GM23248 (cell line): Measurements from ENCODE around the gene ZMYM3. TPM values are rescaled to one million over a fixed set of nuclear protein-coding genes. Genes with fewer than 3 reads are reported as not detected.
"Not testable (repeated sequence)": the region's sequence is repeated elsewhere in the genome, so short reads cannot be mapped to it uniquely, and the experiment has no call there.

Source experiments
- DNase-seq: peaks from one replicate; pipeline ENCODE4 v3.0.0-alpha.2; 2015
- H2AFZ ChIP-seq: fragments of 200-600 bp; sonication (generic); 2 replicates; pipeline ENCODE4 v1.6.1; 2016; ENCODE audit warnings: antibody characterized with exemption
- H3F3A ChIP-seq: fragments of 200-600 bp; sonication (generic); 2 replicates; pipeline ENCODE4 v1.6.1; 2016; ENCODE audit warnings: mild to moderate bottlenecking, antibody characterized with exemption, mixed run types; ENCODE audit not compliant: insufficient read depth
- H3K27ac ChIP-seq: fragments of 200-600 bp; sonication (generic); 2 replicates; pipeline ENCODE4 v1.5.1; 2016; ENCODE audit warnings: mild to moderate bottlenecking
- H3K27me3 ChIP-seq: fragments of 200-600 bp; sonication (generic); replicated peaks from 2 replicates; pipeline ENCODE4 v1.6.1; 2016; ENCODE audit warnings: mild to moderate bottlenecking; ENCODE audit not compliant: insufficient read depth
- H3K36me3 ChIP-seq: fragments of 200-600 bp; sonication (generic); 2 replicates; pipeline ENCODE4 v1.6.1; 2016; ENCODE audit warnings: low read depth, mild to moderate bottlenecking
- H3K4me1 ChIP-seq: fragments of 200-600 bp; sonication (generic); 2 replicates; pipeline ENCODE4 v1.6.1; 2016; ENCODE audit warnings: mild to moderate bottlenecking; ENCODE audit not compliant: insufficient read depth
- H3K4me2 ChIP-seq: fragments of 200-600 bp; sonication (generic); one replicate; pipeline ENCODE4 v1.6.1; 2016; ENCODE audit warnings: mild to moderate bottlenecking; ENCODE audit not compliant: unreplicated experiment
- H3K4me3 ChIP-seq: fragments of 200-600 bp; sonication (generic); 2 replicates; pipeline ENCODE4 v1.5.1; 2016; ENCODE audit warnings: mild to moderate bottlenecking
- H3K79me2 ChIP-seq: fragments of 200-600 bp; sonication (generic); 2 replicates; pipeline ENCODE4 v1.6.1; 2016; ENCODE audit warnings: mild to moderate bottlenecking; ENCODE audit not compliant: insufficient read depth
- H3K9ac ChIP-seq: fragments of 200-600 bp; sonication (generic); 2 replicates; pipeline ENCODE4 v1.6.1; 2016; ENCODE audit warnings: mild to moderate bottlenecking
- H3K9me2 ChIP-seq: fragments of 200-600 bp; sonication (generic); 2 replicates; pipeline ENCODE4 v1.6.1; 2016; ENCODE audit warnings: mixed run types, mild to moderate bottlenecking, moderate library complexity; ENCODE audit not compliant: insufficient read depth
- H3K9me3 ChIP-seq: fragments of 200-600 bp; sonication (generic); one replicate; pipeline ENCODE4 v1.6.1; 2017; ENCODE audit warnings: low read depth
- H4K20me1 ChIP-seq: fragments of 200-600 bp; sonication (generic); 2 replicates; pipeline ENCODE4 v1.6.0; 2016; ENCODE audit not compliant: insufficient read depth
- EZH2 ChIP-seq: fragments of 200-600 bp; sonication (generic); IDR thresholded peaks from 2 replicates; pipeline ENCODE4 v1.6.1; 2018; ENCODE audit warnings: antibody characterized with exemption, mild to moderate bottlenecking; ENCODE audit not compliant: insufficient read depth, poor library complexity, severe bottlenecking
- EZH2phosphoT487 ChIP-seq: fragments of 200-600 bp; sonication (generic); IDR thresholded peaks from 2 replicates; pipeline ENCODE4 v1.6.1; 2018; ENCODE audit warnings: antibody characterized with exemption, moderate library complexity, mild to moderate bottlenecking, low read depth; ENCODE audit not compliant: insufficient read depth
- WGBS, 2 experiments: methylation state at CpG; one replicate each; pipeline ENCODE4 v1.1.6; 2015 to 2017; ENCODE audit warnings: low lambda C conversion rate in 2 of 2, low coverage in 1 of 2; ENCODE audit errors: missing lambda C conversion rate in 2 of 2; 5-methylcytosine and 5-hydroxymethylcytosine counted together
- in situ Hi-C: fragments of 300-500 bp; cut with MboI; formaldehyde crosslinking; loops from 2 replicates; pipeline ENCODE4 v1.15.0; 2020
- polyA plus RNA-seq: library from polyadenylated mRNA; unstranded; fragments of >200 nt; fragmentation: Nextera tagmentation; extraction: Ambion mirVana; gene quantifications from 2 replicates; pipeline ENCODE4 v1.2.1, GENCODE V29; 2016
- total RNA-seq: library from RNA; depleted of rRNA; stranded (reverse); fragments of >200 nt; shearing (Covaris generic); gene quantifications from 2 replicates; pipeline ENCODE4 v1.2.3, GENCODE V29; 2014; rRNA removed

ZMYM3 gene
- total RNA-seq (14.7 and 14.8 TPM in 2 replicates), polyA plus RNA-seq (7.7 TPM in 2 replicates)

DNA sequence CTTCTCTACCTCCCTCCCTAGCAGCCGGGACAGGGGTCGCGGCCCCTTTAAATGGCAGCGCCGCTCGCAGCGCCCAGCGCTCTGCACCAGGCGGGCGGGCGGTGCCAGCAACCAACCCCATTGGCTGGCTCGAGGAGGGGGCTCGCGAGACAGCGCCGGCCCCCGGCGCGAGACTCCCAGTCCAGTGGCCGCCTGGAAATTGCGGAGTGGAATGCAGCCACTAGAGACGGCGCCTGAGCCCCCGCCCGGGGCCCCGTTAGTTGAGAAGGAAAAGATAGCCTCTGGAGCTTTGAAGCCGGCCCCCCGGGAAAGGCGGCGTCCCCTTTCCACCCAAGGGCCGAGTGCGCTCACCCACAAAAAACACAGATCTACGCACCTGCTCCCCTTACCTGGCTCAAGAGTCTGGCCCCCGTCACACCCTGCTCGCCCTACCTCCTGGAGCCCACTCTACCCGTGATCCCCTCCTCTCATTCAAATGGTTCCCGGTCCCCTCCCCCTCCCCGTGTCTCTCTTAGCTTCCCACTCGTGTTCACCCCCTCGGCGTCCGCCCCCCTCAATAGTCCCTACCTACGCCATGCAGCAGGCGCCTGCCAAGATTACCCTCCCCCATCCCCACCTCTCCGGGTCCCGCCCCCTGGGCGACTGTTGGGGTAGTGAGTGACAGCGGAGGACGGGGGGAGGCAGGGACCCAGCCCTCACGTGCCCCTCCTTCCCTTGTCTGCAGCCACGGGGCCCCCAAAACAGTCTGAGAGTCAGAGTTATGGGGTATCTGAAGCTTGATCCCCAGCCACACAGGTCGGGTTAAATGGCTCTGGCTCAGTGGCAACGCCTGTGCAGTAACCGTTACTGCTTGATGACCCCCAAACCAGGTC lies at the start of gene ZMYM3:
Gene ZMYM3 (minus strand): TSS at position 49 of the 872 bp plus-strand sequence. CDS start 885 bp downstream, outside the sequence.
- TF ChIP-seq EZH2, result no peak
- no peak for TF ChIP-seq EZH2phosphoT487
- Histone ChIP-seq H3K4me2 (peak within 1 kb of the TSS; percentile 83), H4K20me1 (no peaks in the 10 kb centered on the region), H3K79me2 (peaks cover 7% of the 10 kb centered on the region), H3K9me2 (no peaks in the 10 kb centered on the region), H3K4me1 (peaks cover 8% of the 10 kb centered on the region; the same call in 1 of the 2 replicates), H3F3A (no peaks in the 10 kb centered on the region), H2AFZ (peak within 1 kb of the TSS; percentile 92), H3K9me3 (no peaks in the 10 kb centered on the region), H3K4me3 (peak within 1 kb of the TSS; percentile 87), H3K27me3 (no peaks in the 10 kb centered on the region), H3K27ac (peak within 1 kb of the TSS; percentile 43), H3K36me3 (no peaks in the 10 kb centered on the region), H3K9ac (peak within 1 kb of the TSS; percentile 88)
- in situ Hi-C loops, result no loop called here
- WGBS, 2 experiments, result 2% methylated on average over 11 to 23 of the region's 54 CpGs
- peak; percentile 91 for DNase-seq

DNA sequence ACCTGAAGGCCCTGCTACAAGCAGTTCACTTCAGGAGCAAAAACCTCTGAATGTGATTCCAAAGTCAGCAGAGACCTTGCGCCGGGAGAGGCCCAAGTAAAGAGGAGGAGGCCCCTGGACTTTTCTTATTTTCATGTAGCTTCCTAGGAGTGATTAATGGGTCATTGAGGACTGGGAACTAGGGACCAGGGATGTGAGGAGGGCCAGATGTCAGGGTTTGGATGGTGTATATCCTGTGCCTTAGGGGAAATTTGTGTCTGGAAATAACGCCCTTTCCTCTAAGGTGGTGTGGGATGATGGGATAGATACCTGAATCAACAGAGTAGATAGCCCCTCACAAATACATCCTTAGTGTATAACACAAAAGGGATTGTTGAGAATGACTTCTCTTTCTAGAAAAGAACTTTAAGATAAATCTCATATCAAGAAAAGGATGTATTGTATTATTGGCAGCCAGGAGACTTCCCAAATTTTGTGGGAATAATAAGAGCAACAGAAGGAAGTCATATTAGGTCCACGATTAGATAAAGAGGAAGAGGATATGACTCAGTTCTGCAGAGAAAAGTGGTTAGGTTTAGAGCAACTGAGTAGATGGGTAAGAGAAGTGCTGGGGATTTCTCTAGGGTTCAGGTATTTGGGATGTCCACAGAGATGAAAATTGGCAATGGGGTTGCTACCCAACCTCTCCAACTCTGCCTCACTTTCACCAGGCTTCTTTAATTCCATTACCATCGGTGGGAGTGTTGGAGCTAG lies 48.7 kb upstream of the ZMYM3 start:
- H3K36me3 ChIP-seq, result peaks cover 6% of the 10 kb centered on the region; the same call in 1 of the 2 replicates
- DNase-seq, result no peak
- no peaks in the 10 kb centered on the region for H3K9me2 ChIP-seq
- in situ Hi-C loops, result no loop called here
- H3K4me1 ChIP-seq, result 0 out of 2 replicates have a peak, but pooled peaks cover 5% of the 10 kb centered on the region
- no peak overlapping the region for H3K9ac ChIP-seq
- H3K4me2 ChIP-seq, result no peak overlapping the region
- no peaks in the 10 kb centered on the region for H4K20me1 ChIP-seq
- no peaks in the 10 kb centered on the region for H3K9me3 ChIP-seq
- H3K79me2 ChIP-seq, result no peaks in the 10 kb centered on the region
- H3K4me3 ChIP-seq, result no peak overlapping the region
- no peak for TF ChIP-seq EZH2
- no peak for TF ChIP-seq EZH2phosphoT487
- H3K27me3 ChIP-seq, result no peaks in the 10 kb centered on the region
- H2AFZ ChIP-seq, result no peak overlapping the region
- 39 to 40% methylated on average over 5 of the region's 5 CpGs for WGBS, 2 experiments
- no peak overlapping the region for H3K27ac ChIP-seq
- 0 out of 2 replicates have a peak, but pooled peaks cover 7% of the 10 kb centered on the region for H3F3A ChIP-seq

DNA sequence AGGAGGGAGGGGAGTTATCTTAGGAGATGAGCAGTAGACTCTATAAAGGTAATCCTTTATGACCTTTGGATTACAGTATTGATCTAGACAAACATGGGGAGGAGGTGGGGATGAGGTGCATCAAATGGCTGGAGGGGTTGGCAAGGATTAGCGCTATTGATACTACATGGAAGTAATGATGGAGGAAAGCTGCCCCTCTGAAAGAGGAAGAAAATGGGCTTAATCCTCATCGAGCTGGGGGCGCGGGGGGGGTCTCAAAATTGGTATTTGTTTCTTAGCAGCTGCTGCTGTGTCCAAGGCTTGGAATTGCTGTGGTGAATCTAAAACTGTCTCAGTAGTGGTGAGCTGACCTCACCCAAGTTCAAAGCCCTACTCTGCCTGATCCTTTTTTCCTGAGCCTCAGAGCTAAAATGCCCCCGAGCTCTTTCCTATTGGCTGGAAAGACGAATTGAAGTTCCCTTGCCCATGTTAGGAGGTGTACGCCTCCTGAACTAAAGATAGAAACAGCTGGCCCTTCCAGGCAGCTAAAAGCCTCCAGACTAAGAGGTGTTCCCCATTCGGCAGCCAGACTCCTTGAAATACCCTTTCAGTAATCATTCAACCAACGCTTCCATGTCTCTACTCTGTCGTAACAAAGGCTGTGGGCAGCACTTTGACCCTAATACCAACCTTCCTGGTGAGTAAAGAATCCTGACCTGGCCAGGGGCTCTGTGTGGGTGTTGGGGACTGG lies 47.4 kb upstream of the ZMYM3 start, which contains the start of gene ITGB1BP2:
Gene ITGB1BP2 (plus strand): TSS at position 556 of the 730 bp plus-strand sequence. CDS start 57 bp downstream, at position 613.
- Histone ChIP-seq H3K4me1 (0 out of 2 replicates have a peak, but pooled peaks cover 5% of the 10 kb centered on the region), H4K20me1 (no peaks in the 10 kb centered on the region), H3K27me3 (no peaks in the 10 kb centered on the region), H3K79me2 (no peaks in the 10 kb centered on the region), H3K36me3 (peaks cover 17% of the 10 kb centered on the region), H3K9ac (no peak within 1 kb of the TSS), H3K9me2 (no peaks in the 10 kb centered on the region), H3K4me3 (no peak within 1 kb of the TSS), H3K27ac (peak within 1 kb of the TSS; percentile 21; the same call in 1 of the 2 replicates), H3K4me2 (no peak within 1 kb of the TSS), H2AFZ (no peak within 1 kb of the TSS), H3F3A (0 out of 2 replicates have a peak, but pooled peaks cover 7% of the 10 kb centered on the region), H3K9me3 (no peaks in the 10 kb centered on the region)
- DNase-seq, result peak; percentile 36
- in situ Hi-C loops, result no loop called here
- WGBS, 2 experiments, result 66 to 67% methylated on average over 10 of the region's 10 CpGs
- no peak for TF ChIP-seq EZH2phosphoT487
- TF ChIP-seq EZH2, result no peak

DNA sequence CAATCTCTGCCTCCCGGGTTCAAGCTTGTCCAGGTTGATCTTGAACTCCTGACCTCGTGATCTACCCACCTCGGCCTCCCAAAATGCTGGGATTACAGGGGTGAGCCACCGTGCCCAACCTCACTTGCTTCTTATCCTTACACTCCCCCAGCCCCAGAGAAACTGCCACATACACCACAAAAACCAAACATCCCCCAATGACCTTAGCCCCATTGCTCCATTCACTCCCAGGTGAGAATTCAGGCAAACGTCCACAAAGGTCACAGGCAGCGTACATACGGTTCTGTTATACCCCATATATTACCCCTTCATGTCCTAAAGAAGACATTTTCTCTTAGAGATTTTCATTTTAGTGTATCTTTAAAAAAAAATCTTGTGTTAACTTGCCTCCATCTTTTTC lies 46.6 kb upstream of the ZMYM3 start:
- DNase-seq, H3K4me3 ChIP-seq, H3K27ac ChIP-seq, H3K4me2 ChIP-seq, H3K79me2 ChIP-seq, H3K9ac ChIP-seq, H3K9me3 ChIP-seq, H3K27me3 ChIP-seq, H3F3A ChIP-seq, H3K4me1 ChIP-seq, H2AFZ ChIP-seq, in situ Hi-C loops, H4K20me1 ChIP-seq, H3K9me2 ChIP-seq: not testable (repeated sequence)
- H3K36me3 ChIP-seq, result peaks cover 22% of the 10 kb centered on the region
- 84 to 87% methylated on average over 6 to 7 of the region's 7 CpGs for WGBS, 2 experiments

DNA sequence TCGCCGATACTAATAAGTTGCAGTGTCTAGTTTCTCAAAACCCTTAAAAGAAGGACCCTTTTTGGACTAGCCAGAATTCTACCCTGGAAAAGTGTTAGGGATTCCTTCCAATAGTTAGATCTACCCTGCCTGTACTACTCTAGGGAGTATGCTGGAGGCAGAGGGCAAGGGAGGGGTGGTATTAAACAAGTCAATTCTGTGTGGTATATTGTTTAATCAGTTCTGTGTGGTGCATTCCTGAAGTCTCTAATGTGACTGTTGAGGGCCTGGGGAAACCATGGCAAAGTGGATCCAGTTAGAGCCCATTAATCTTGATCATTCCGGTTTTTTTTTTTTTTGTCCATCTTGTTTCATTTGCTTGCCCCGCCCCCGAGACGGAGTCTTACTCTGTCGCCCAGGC lies 46.1 kb upstream of the ZMYM3 start:
- H3K4me1 ChIP-seq, H3K4me3 ChIP-seq, H3K27ac ChIP-seq, H3K27me3 ChIP-seq, H3K9me3 ChIP-seq, in situ Hi-C loops, H3F3A ChIP-seq, H3K9ac ChIP-seq, H3K9me2 ChIP-seq, H2AFZ ChIP-seq, H4K20me1 ChIP-seq, H3K4me2 ChIP-seq, H3K79me2 ChIP-seq, DNase-seq: not testable (repeated sequence)
- peaks cover 27% of the 10 kb centered on the region for H3K36me3 ChIP-seq
- WGBS, 2 experiments, result 62 to 70% methylated on average over 7 of the region's 7 CpGs
